IMR-90 (cell line): ENCODE measurements around the gene ELL. TPM values are rescaled to one million over a fixed set of nuclear protein-coding genes. Genes with fewer than 3 reads are reported as not detected.

Source experiments
- ATAC-seq: fragments of 200-7000 bp; cut with Tn5 transposase; 2 replicates; pipeline ENCODE4 v1.9.1; 2020; ENCODE audit warnings: low read depth, mild to moderate bottlenecking, moderate library complexity
- BruUV-seq: library from RNA; stranded (reverse); fragments of 400-500 nt; replicated peaks from 2 replicates; lab custom pipeline; 2021; lab: Mats Ljungman, UMichigan
- CTCF ChIA-PET: fragments of 300-600 bp; formaldehyde crosslinking; extraction: SDS; loops from one replicate; lab custom pipeline; 2021; ENCODE audit warnings: antibody characterized with exemption; lab: Yijun Ruan, JAX
- POLR2A ChIA-PET: fragments of 300-600 bp; sonication (Branson Sonifier 250); formaldehyde crosslinking; loops from one replicate; lab custom pipeline; 2022; ENCODE audit warnings: antibody characterized with exemption; ENCODE audit not compliant: unreplicated experiment; lab: Charles Lee
- DNase-seq: peaks from one replicate; pipeline ENCODE4 v3.0.0; 2013
- H2AFZ ChIP-seq: replicated peaks from 2 replicates; pipeline ENCODE3; 2013; ENCODE audit warnings: low read length, mild to moderate bottlenecking; ENCODE audit not compliant: poor library complexity
- H2AK5ac ChIP-seq: 2 replicates; pipeline ENCODE4 v1.6.1; 2013; ENCODE audit warnings: low read depth, low read length, inconsistent platforms
- H2AK9ac ChIP-seq: replicated peaks from 2 replicates; pipeline ENCODE3; 2013; ENCODE audit warnings: mild to moderate bottlenecking, low read depth, low read length, moderate library complexity; ENCODE audit not compliant: poor library complexity
- H2BK120ac ChIP-seq: 2 replicates; pipeline ENCODE4 v1.6.1; 2013; ENCODE audit warnings: low read depth, low read length, inconsistent platforms
- H2BK15ac ChIP-seq: 3 replicates; pipeline ENCODE4 v1.6.1; 2013; ENCODE audit warnings: low read depth, low read length, inconsistent platforms
- H2BK20ac ChIP-seq: 2 replicates; pipeline ENCODE4 v1.6.1; 2013; ENCODE audit warnings: low read depth, mild to moderate bottlenecking, inconsistent platforms, low read length, moderate library complexity
- H2BK5ac ChIP-seq: 2 replicates; pipeline ENCODE4 v1.6.1; 2013; ENCODE audit warnings: mild to moderate bottlenecking, low read depth, low read length, inconsistent platforms; ENCODE audit not compliant: poor library complexity, severe bottlenecking
- H3K14ac ChIP-seq: replicated peaks from 2 replicates; pipeline ENCODE4 v1.6.1; 2013; ENCODE audit warnings: low read depth, low read length, inconsistent platforms
- H3K18ac ChIP-seq: 2 replicates; pipeline ENCODE4 v1.6.1; 2013; ENCODE audit warnings: low read depth, low read length, control low read depth
- H3K23ac ChIP-seq: 2 replicates; pipeline ENCODE4 v1.6.1; 2013; ENCODE audit warnings: low read depth, low read length, inconsistent platforms
- H3K27ac ChIP-seq: 2 replicates; pipeline ENCODE4 v1.5.1; 2013; ENCODE audit warnings: mild to moderate bottlenecking, control low read depth, low read length; ENCODE audit not compliant: insufficient read depth
- H3K27me3 ChIP-seq: 2 replicates; pipeline ENCODE4 v1.6.1; 2013; ENCODE audit warnings: low read length; ENCODE audit not compliant: control insufficient read depth, insufficient read depth
- H3K36me3 ChIP-seq: 2 replicates; pipeline ENCODE4 v1.6.1; 2013; ENCODE audit warnings: low read length, mixed read lengths; ENCODE audit not compliant: control insufficient read depth, insufficient read depth
- H3K4ac ChIP-seq: 2 replicates; pipeline ENCODE4 v1.6.1; 2013; ENCODE audit warnings: low read depth, low read length, inconsistent platforms
- H3K4me1 ChIP-seq: 2 replicates; pipeline ENCODE4 v1.6.1; 2013; ENCODE audit warnings: low read length, mixed read lengths; ENCODE audit not compliant: control insufficient read depth, insufficient read depth
- H3K4me2 ChIP-seq: 2 replicates; pipeline ENCODE4 v1.6.1; 2013; ENCODE audit warnings: low read depth, mild to moderate bottlenecking, control low read depth, low read length, moderate library complexity
- H3K4me3 ChIP-seq: 2 replicates; pipeline ENCODE4 v1.5.1; 2013; ENCODE audit warnings: low read depth, mild to moderate bottlenecking, control low read depth, low read length, moderate library complexity; ENCODE audit not compliant: insufficient read depth
- H3K56ac ChIP-seq: 2 replicates; pipeline ENCODE4 v1.6.1; 2013; ENCODE audit warnings: low read length, inconsistent platforms; ENCODE audit not compliant: insufficient read depth; ENCODE audit errors: extremely low read depth
- H3K79me1 ChIP-seq, 2 experiments: 2 replicates each; pipeline ENCODE4 v1.6.1; 2013; ENCODE audit warnings: low read length in 2 of 2, inconsistent platforms in 1 of 2, low read depth in 1 of 2
- H3K9ac ChIP-seq: 2 replicates; pipeline ENCODE4 v1.6.1; 2013; ENCODE audit warnings: low read depth, low read length, control low read depth
- H3K9me1 ChIP-seq: 2 replicates; pipeline ENCODE4 v1.6.1; 2013; ENCODE audit warnings: low read length, inconsistent platforms; ENCODE audit not compliant: insufficient read depth
- H3K9me3 ChIP-seq: 2 replicates; pipeline ENCODE4 v1.6.1; 2013; ENCODE audit warnings: low read length; ENCODE audit not compliant: control insufficient read depth, insufficient read depth
- H4K20me1 ChIP-seq: 2 replicates; pipeline ENCODE4 v1.6.1; 2013; ENCODE audit warnings: low read length, inconsistent platforms; ENCODE audit not compliant: insufficient read depth
- H4K5ac ChIP-seq: 2 replicates; pipeline ENCODE4 v1.6.1; 2013; ENCODE audit warnings: mild to moderate bottlenecking, low read depth, low read length, control low read depth
- H4K8ac ChIP-seq, 2 experiments: 2 replicates each; pipeline ENCODE4 v1.6.1; 2013; ENCODE audit warnings: low read depth in 2 of 2, low read length in 2 of 2, control low read depth in 1 of 2, inconsistent platforms in 1 of 2
- H4K91ac ChIP-seq: 2 replicates; pipeline ENCODE4 v1.6.1; 2013; ENCODE audit warnings: low read depth, low read length, inconsistent platforms; ENCODE audit not compliant: insufficient read depth
- CTCF ChIP-seq: conservative IDR thresholded peaks from 2 replicates; pipeline ENCODE4 v1.5.1; 2012; ENCODE audit warnings: mild to moderate bottlenecking, low read depth, low read length, improper control_type of control experiment
- FOS ChIP-seq: fragments of 150-350 bp; IDR thresholded peaks from 2 replicates; pipeline ENCODE4 v1.6.1; 2016; ENCODE audit warnings: low read depth, low read length
- MAFK ChIP-seq: IDR thresholded peaks from 2 replicates; pipeline ENCODE4 v1.6.1; 2012; ENCODE audit warnings: low read depth, low read length, improper control_type of control experiment
- WGBS, 2 experiments: methylation state at CpG; one replicate each; pipeline versions ENCODE4 v1.1.5 to v1.1.7; 2013; ENCODE audit warnings: missing lambda C conversion rate in 2 of 2; ENCODE audit not compliant: insufficient read length in 1 of 2; ENCODE audit errors: extremely low coverage in 2 of 2; 5-methylcytosine and 5-hydroxymethylcytosine counted together
- dilution Hi-C: fragments of 300-500 bp; cut with HindIII; formaldehyde crosslinking; loops from one replicate; pipeline ENCODE4 v1.14.3; 2018; ENCODE audit warnings: low sequenced_read_pairs; ENCODE audit not compliant: unreplicated experiment
- in situ Hi-C: fragments of 300-500 bp; cut with MboI; formaldehyde crosslinking; loops from 3 replicates; pipeline ENCODE4 v1.14.3; 2019; ENCODE audit warnings: low sequenced_read_pairs, inconsistent platforms, mixed read lengths
- intact Hi-C: fragments of 100-400 bp; cut with micrococcal nuclease; formaldehyde crosslinking; loops from 2 replicates; pipeline ENCODE4 v1.10.0; 2022
- polyA plus RNA-seq, 3 experiments: library from polyadenylated mRNA; depleted of rRNA; stranded (reverse); fragments of >200 nt; gene quantifications; 2 replicates each; pipeline ENCODE4 v1.2.3, GENCODE V29; 2012; ENCODE audit warnings: low replicate concordance in 1 of 3
- total RNA-seq: library from RNA; depleted of rRNA; stranded (reverse); fragments of >200 nt; gene quantifications from 2 replicates; pipeline ENCODE4 v1.2.3, GENCODE V29; 2012

Gene ELL
- total and polyA plus RNA-seq, 2 of the 4 experiments (the other 2 are of a cell fraction), result 6.3 to 13.1 TPM

GRCh38 chr19:18465964-18466339, 55.9 kb downstream of the ELL start:
- dilution Hi-C loops, result no loop called here
- peaks cover 22% of the 10 kb centered on the region for H3K36me3 ChIP-seq

More at GRCh38 chr19:18465964-18466339, 55.9 kb downstream of the ELL start:
- Histone ChIP-seq H3K23ac (no peak overlapping the region), H2BK20ac (no peak overlapping the region), H4K91ac (no peak overlapping the region), H3K14ac (no peak overlapping the region), H2AK9ac (no peak overlapping the region), H3K9ac (no peak overlapping the region), H3K4me1 (peaks cover 27% of the 10 kb centered on the region), H3K27me3 (no peaks in the 10 kb centered on the region), H2BK120ac (no peak overlapping the region), H3K56ac (no peak overlapping the region), H2AFZ (peak overlapping the region; percentile 41), H3K27ac (peak overlapping the region; percentile 1; the same call in 1 of the 2 replicates), H3K79me1 (peaks cover 20 to 96% of the 10 kb centered on the region in 2 experiments), H3K9me1 (peaks cover 23% of the 10 kb centered on the region), H2AK5ac (no peak overlapping the region), H2BK5ac (no peak overlapping the region), H3K4me2 (no peak overlapping the region), H4K5ac (no peak overlapping the region), H3K9me3 (no peaks in the 10 kb centered on the region), H2BK15ac (no peak overlapping the region), H3K18ac (no peak overlapping the region), H3K4ac (no peak overlapping the region), H3K4me3 (no peak overlapping the region), H4K20me1 (peaks cover 93% of the 10 kb centered on the region), H4K8ac (no peak overlapping the region)
- 70% methylated on average over 3 of the region's 6 CpGs; no CpG with 5 or more reads in 1 of the 2 experiments for WGBS, 2 experiments
- no TSS peak for BruUV-seq
- POLR2A ChIA-PET, result no interaction called here
- in situ Hi-C loops (no loop called here), intact Hi-C loops (loop anchor here (5.0 kb wide), 1 partner anchor 106 kb away; the partner anchor contains the start of gene UBA52)
- CTCF ChIA-PET, result no interaction called here
- TF ChIP-seq MAFK, result no peak
- TF ChIP-seq CTCF, result no peak
- TF ChIP-seq FOS, result no peak
- DNase-seq (no peak), ATAC-seq (no peak)
